Ishikawa (cell line): ENCODE results near the gene RBCK1.

Source experiments
- CEBPB ChIP-seq: IDR thresholded peaks from 2 replicates; pipeline ENCODE4 v1.6.1; 2012
- CREB1 ChIP-seq: IDR thresholded peaks from 2 replicates; pipeline ENCODE4 v1.6.1; 2012; ENCODE audit warnings: low read depth
- EGR1 ChIP-seq: IDR thresholded peaks from 2 replicates; pipeline ENCODE4 v1.6.1; 2012
- EP300 ChIP-seq: IDR thresholded peaks from 2 replicates; pipeline ENCODE4 v1.6.1; 2012; ENCODE audit warnings: borderline replicate concordance
- FOXM1 ChIP-seq: IDR thresholded peaks from 2 replicates; pipeline ENCODE4 v1.6.1; 2012; ENCODE audit warnings: low read depth, borderline replicate concordance
- MAX ChIP-seq: IDR thresholded peaks from 2 replicates; pipeline ENCODE4 v1.6.1; 2012
- NFIC ChIP-seq: IDR thresholded peaks from 2 replicates; pipeline ENCODE4 v1.6.1; 2012
- RAD21 ChIP-seq: IDR thresholded peaks from 2 replicates; pipeline ENCODE4 v1.6.1; 2012; ENCODE audit warnings: low read depth
- REST ChIP-seq: IDR thresholded peaks from 2 replicates; pipeline ENCODE4 v1.6.1; 2012; ENCODE audit warnings: low read depth, mild to moderate bottlenecking
- TAF1 ChIP-seq: IDR thresholded peaks from 2 replicates; pipeline ENCODE4 v1.6.1; 2012; ENCODE audit warnings: low read depth, mild to moderate bottlenecking
- TCF12 ChIP-seq: IDR thresholded peaks from 2 replicates; pipeline ENCODE4 v1.6.1; 2012; ENCODE audit warnings: low read depth
- TEAD4 ChIP-seq: IDR thresholded peaks from 2 replicates; pipeline ENCODE4 v1.6.1; 2012
- USF1 ChIP-seq: IDR thresholded peaks from 2 replicates; pipeline ENCODE4 v1.6.1; 2012
- YY1 ChIP-seq: IDR thresholded peaks from 2 replicates; pipeline ENCODE4 v1.6.1; 2012; ENCODE audit warnings: low read depth
- ZBTB7A ChIP-seq: IDR thresholded peaks from 2 replicates; pipeline ENCODE4 v1.6.1; 2012; ENCODE audit warnings: low read depth

Gene RBCK1

GRCh38 chr20:469746-470490, 61.8 kb downstream of the RBCK1 start:
- no peak for TF ChIP-seq MAX
- no peak for TF ChIP-seq TEAD4
- no peak for TF ChIP-seq ZBTB7A
- TF ChIP-seq FOXM1: no peak
- TF ChIP-seq TCF12: no peak
- no peak for TF ChIP-seq YY1
- TF ChIP-seq USF1: no peak
- no peak for TF ChIP-seq EP300
- TF ChIP-seq RAD21: no peak
- TF ChIP-seq REST: no peak
- TF ChIP-seq TAF1: no peak
- no peak for TF ChIP-seq EGR1
- TF ChIP-seq CREB1: no peak
- no peak for TF ChIP-seq CEBPB
- no peak for TF ChIP-seq NFIC

- TF ChIP-seq TEAD4: no peak
Measured at GRCh38 chr20:472137-472846, 64.2 kb downstream of the RBCK1 start.

- TF ChIP-seq RAD21: no peak
- no peak for TF ChIP-seq USF1
- no peak for TF ChIP-seq EGR1
- TF ChIP-seq TEAD4: no peak
Measured at GRCh38 chr20:472889-473292, 64.8 kb downstream of the RBCK1 start.

- TF ChIP-seq ZBTB7A: no peak
- no peak for TF ChIP-seq FOXM1
- TF ChIP-seq TEAD4: no peak
- TF ChIP-seq USF1: no peak
- no peak for TF ChIP-seq CREB1
- no peak for TF ChIP-seq MAX
- no peak for TF ChIP-seq TCF12
- TF ChIP-seq YY1: no peak
- TF ChIP-seq CEBPB: no peak
- TF ChIP-seq EP300: no peak
- TF ChIP-seq REST: no peak
- no peak for TF ChIP-seq NFIC
- TF ChIP-seq EGR1: no peak
- TF ChIP-seq TAF1: no peak
Measured at GRCh38 chr20:474581-474980, 66.5 kb downstream of the RBCK1 start.

- TF ChIP-seq CREB1: no peak
- no peak for TF ChIP-seq MAX
- TF ChIP-seq EP300: no peak
- TF ChIP-seq CEBPB: no peak
- no peak for TF ChIP-seq RAD21
- no peak for TF ChIP-seq FOXM1
- no peak for TF ChIP-seq YY1
- no peak for TF ChIP-seq TCF12
- TF ChIP-seq NFIC: no peak
Measured at GRCh38 chr20:475463-476357, 67.6 kb downstream of the RBCK1 start.
